Activated CD4-positive, alpha-beta T cell treated with anti-CD3 and anti-CD28 coated beads, Interleukin-2, amount 50 U/mL, for 16 hours (primary cell): Measurements from ENCODE around the gene ZNF503.

ENCODE experiments used
- DNase-seq: peaks from one replicate; pipeline ENCODE4 v3.0.0-alpha.2; 2020

ZNF503 gene

DNA sequence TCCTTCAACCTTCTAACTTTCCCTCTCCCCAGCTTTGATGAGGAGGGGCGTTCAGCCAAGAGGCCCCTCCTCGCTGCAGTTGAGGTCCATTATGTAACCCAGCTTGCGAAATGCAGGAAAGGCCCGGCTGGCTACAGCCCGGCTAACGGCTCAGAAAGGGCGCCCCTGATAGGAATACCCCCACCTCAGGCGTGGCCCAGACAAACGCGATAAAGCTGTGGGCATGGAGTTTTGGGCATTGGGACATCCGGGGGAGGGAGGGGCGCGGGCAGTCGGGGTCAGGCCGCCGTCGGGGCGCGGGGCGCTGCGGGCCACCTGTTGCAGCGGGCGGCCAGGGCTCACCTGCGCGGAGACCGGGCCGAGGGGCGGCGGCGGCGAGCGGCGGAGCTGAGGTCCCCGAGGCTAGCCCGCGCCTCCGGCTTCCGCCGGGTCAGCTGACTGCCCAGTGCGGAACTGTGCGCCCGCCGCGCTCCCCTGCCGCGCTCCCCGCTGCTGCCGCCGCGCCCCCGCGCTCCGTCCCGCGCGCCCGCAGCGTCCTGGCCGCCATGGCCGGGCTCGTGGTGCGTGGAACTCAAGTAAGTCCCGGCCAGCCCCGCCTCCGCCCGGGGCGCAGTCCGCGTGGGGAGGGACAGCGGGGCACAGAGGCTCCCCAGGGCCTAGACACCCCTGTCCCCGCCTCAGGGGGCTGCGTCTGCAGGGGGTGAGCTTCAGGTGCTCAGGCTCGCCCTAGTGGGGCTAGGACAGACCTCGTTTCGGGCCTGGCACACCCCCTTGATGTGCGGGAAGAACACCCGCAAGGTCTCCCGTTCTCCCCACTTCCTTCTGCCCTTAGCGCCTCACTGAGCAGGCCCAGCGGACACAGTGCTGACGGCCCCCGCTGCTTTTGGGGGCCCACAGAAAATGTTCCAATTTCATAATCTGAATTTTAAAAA lies 29.9 kb upstream of the ZNF503 start, which contains the start of gene LRMDA:
Gene LRMDA (plus strand): TSS at position 445 of the 932 bp plus-strand sequence.
- DNase-seq: no peak

DNA sequence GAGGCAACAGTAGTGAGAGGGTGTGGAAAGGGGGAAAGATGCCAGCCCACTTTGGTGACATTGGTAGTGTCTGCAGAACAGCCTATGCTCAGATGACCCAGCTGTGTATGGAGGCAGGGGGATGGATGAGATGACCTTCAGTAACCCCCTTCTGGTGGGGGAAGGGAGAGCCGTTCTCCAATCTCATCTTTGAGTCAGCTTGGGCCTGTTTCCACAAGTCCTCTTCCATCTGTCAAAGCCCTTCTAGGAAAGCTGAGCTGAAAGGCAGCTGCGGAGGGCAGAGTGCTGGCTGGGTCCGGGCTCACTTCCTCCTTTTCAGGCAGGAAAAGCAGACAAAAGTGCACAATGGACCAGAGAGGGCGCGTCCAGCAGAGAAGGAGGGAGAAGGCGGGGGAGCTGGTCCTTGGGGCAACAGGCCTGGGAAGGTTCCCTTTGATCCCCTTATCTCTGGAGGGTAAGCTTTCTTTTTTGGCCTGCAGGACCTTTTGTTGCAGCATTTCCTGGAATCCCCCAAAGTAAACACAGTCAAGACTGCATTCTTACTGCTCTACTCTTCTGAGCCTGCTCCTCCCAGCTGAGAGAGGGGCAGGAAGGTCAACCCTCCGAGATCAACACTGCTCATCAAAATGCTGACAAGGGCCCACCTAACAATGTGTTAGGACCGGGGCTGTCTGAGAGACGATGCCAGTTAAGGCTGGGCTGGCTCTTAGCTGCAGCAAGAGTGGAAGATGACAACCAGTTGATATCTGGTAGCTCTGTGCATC lies 28.6 kb upstream of the ZNF503 start:
- no peak for DNase-seq

DNA sequence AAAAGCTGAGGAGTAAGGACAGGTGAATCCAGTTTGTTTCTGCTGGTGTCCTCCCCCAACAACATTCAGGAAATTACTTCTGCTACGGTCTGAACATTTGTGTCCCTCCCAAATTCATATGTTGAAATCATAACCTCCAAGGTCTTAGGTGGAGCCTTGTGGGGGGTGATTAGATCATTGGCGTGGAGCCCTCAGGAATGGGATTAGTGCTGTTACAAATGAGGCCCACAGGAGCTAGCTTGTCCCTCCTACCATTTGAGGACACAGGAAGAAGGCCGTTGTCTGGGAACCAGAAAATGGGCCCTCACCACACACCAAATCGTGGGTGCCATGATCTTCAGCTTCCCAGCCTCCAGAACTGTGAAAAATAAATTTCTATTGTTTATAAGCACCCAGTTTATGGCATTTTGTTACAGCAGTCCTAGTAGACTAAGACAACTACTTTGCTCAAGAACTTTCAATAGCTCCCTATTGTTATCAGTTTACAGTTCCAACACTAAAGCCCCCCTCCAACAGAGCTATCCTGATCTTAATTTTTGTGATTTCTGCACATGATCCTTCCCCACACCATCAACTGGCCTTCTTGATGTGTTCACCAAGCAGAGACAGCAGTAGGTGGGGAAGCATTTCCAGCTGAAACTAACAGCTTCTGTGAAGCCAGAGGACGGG lies 27.7 kb upstream of the ZNF503 start:
- DNase-seq: no peak

DNA sequence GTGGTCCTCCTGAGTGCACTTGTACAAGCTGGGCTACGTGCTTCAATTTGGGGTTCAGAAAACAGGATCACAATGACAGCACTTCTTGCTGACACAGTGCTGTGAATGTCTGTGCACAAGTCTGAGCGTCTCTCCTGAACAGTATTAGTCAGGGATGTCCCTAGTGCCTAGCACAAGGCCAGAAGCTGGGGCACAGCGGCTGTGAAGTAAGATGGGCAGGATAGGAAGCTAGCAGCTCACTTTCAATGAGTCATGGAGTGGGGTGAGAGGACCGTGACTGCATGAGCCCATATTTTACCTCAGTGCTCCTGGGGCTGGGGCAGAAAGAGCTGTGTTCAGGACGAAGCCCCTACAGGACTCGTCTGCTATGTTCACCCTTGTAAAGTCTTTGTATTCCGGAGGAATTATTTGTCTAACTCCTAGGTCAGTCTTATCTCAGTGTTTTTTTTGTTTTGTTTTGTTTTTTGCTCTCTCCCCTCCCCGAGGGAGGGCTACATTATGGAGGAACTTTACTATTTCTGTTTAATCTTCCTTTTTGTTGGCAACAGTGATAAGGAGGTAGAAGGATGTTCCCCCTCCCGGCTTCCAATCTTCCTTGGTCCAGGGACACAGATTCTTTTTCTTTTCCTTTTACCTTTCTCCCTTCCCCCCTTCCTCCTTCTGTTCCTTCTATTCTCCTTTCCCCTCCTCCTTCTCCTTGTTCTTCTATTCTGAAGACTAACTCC lies 27.0 kb upstream of the ZNF503 start:
- DNase-seq: no peak

GRCh38 chr10:75427951-75428350 lies 26.4 kb upstream of the ZNF503 start:
- no peak for DNase-seq

GRCh38 chr10:75426880-75427279 lies 25.3 kb upstream of the ZNF503 start:
- DNase-seq: no peak

- DNase-seq: no peak
These were observed 23.9 kb upstream of the ZNF503 start for GRCh38 chr10:75425291-75426079.

DNA sequence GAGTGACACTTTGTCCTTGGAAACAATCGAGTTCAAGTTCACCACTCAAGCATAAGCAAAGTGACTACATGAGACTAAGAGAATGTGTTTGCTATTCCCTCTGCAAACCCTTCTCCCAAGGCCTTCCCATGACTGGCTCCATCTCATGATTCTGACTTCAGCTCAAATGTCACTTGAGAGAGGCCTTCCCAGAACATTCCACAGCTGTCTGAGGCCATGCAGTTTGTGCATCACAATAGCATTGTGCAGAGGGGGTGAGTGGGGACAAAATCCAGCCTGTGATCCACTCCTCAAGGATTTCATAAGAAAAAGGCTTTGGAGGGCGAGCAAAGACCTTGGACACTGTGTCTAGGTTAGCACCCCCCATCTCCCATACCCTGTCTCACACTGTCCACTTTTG lies 23.0 kb upstream of the ZNF503 start:
- DNase-seq: no peak

GRCh38 chr10:75422913-75423312 lies 21.3 kb upstream of the ZNF503 start:
- no peak for DNase-seq

- DNase-seq: no peak
These were observed 17.1 kb upstream of the ZNF503 start for GRCh38 chr10:75418712-75419111.

DNA sequence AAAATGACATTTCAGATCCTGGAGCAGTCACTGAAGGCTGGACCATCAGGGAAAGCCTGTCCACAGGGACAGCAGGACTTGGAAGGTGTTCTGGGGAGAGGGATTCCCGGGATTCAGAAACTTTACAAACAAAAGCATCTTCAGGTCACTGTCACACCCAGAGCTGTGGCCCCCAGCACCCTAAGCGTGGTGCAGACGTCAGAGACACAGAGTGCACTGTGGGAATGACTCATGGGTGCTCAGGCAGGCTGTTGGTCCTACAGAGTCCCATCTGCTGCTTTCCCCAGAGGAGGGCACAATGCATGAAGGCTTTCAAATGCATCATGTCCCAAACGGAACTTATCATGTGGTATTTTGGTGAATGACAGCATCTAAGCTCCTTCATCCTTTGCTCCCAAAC lies 16.7 kb upstream of the ZNF503 start:
- no peak for DNase-seq

GRCh38 chr10:75417522-75417927 lies 16.0 kb upstream of the ZNF503 start:
- no peak for DNase-seq

DNA sequence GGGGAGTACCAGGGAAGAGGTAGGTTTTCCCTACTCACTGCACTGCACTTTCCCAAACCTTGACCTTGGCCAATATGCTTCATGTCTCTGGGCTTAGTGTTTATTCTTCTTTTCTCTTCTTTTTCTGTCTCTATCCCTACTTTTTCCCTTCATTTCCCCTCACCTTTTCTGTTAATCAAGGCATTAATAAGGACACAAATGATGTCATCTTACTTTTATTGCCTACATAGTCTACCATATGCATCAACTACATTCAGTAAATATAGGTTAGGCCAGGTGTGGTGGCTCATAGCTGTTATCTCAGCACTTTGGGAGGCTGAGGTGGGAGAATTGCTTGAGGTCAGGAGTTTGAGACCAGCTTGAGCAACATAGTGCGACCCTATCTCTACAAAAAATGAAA lies 13.0 kb upstream of the ZNF503 start:
- no peak for DNase-seq

DNA sequence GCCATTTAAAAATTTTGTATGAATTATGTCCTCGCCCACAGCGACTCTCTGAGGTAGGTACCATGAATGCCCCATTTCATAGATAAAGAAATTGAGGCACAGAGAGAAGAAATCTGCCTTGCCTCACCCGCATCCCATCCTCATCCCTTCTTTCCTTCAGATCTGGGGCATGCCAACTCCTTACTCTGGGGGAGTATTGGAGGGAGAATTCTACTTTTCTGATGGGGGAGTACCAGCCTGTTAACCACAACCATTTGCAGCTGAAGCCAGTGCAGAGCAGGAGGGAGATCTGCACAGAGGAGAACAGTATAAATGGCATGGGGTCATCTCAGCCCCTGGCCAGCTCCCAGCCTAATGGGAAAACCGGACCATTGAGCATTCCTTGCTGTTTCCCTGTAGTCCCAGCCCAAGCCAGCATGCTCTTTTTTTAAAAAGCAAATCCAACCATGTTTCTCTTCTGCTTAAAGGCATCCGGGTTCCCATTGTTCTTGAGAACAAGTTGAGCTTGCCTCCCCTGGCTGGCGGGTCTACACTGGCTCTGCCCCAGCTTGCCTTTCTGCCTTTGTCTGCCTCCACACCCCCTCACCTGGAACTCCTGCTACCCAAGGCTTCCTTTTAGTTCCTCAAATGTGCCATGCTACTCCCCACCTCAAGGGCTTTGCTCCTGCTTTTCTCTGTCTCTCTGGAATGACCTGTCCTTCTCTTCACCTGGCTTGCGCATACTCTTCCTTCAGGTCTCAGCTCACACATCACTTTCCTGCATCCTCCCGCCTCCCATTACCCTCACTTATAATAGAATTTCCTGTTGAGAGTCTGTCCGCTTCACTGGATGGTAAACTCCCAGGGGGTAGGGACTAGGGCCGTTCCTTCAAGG lies 8.8 kb upstream of the ZNF503 start:
- DNase-seq: no peak

- DNase-seq: no peak
These were observed 7.6 kb upstream of the ZNF503 start for GRCh38 chr10:75408911-75409885.

DNA sequence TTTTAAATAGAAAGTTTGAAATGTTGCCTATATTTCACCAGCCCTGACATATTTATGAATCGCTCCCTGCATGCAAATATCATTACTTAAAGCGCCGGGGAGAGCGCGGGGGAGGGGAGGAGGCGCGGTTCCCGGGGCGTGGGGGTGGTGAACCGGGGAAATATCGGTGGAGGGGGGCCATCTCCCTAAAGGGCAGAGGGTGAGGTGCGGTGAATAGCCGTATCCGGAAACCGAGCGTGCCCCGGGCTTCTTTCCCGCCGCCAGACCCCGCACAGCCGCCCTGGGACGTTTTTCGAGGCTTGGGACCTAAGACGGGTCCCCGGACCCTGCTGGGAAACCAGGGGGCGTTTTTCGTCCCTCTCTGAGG lies 6.9 kb upstream of the ZNF503 start:
- no peak for DNase-seq

DNA sequence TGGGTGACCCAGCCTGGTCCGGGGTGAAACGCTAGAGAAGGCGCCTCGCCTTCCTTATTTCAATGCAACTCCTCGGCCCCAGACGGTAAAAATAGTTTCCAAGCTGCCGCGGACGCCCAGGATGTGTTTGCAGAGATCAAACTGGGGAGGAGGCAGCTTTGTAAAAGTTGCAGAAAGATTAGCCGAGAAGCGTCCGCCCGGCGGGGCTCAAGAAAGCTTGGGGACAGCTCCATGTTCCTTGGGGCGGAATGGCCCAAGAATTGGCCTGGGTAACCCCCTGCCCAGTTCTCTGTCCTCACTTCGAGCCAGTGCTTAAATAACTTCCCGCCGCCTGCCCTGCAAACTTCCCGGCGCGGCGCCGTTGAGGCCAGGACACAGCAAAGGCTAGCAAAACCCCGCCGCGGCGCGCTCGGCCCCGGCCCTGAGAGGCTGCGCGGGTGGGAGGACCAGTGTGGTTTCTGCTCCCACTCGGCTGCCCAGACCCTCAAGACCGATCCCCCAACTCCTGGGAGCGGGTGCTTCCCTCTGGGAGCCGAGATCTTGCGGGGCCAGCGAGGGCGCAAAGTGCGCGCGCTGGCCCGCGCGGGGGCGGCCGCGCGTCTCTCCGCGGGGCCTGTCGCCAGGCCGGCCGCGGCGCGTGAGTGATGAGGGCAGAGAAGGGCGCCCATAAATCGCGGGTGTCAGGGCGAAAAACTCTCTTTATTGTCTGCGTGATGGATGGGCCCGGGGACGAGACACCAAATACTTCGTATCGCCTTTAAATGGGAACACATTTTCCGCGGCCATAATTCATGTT lies 6.3 kb upstream of the ZNF503 start:
- DNase-seq: no peak

- DNase-seq: no peak
These were observed 5.7 kb upstream of the ZNF503 start for GRCh38 chr10:75407224-75407712.
